HFF-Myc (cell line): ENCODE measurements around the gene ITIH2.

Experiments used
- DNase-seq: peaks from one replicate; pipeline ENCODE4 v3.0.0-alpha.2; 2011; ENCODE audit warnings: low read depth; ENCODE audit errors: extremely low read depth
- H3K4me3 ChIP-seq: replicated peaks from 2 replicates; pipeline ENCODE4 v1.5.1; 2011; ENCODE audit warnings: low read depth, mild to moderate bottlenecking, control low read depth, low read length
- CTCF ChIP-seq: IDR thresholded peaks from 2 replicates; pipeline ENCODE4 v1.5.1; 2012; ENCODE audit warnings: mild to moderate bottlenecking, low read depth, low read length, control low read depth; ENCODE audit errors: missing control alignments

Gene ITIH2

GRCh38 chr10:7750222-7750621 lies 47.1 kb downstream of the ITIH2 start:
- no peak overlapping the region for H3K4me3 ChIP-seq
- no peak for TF ChIP-seq CTCF
- no peak for DNase-seq

DNA sequence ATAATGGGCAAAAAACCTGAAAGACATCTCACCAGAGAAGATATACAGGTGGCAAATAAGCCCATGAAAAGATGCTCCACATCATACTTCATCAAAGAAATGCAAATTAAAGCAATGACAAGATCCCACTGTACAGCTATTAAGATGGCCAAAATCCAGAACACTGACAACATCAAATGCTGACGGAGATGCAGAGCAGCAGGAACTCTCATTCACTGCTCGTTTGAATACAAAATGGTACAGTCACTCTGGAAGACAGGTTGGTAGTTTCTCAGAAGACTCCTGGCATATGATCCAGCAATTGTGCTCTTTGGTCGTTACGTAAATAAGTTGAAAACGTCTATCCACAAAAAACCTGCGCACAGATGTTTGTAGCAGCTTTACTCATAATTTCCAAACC lies 49.1 kb downstream of the ITIH2 start:
- H3K4me3 ChIP-seq = no peak overlapping the region
- no peak for DNase-seq
- TF ChIP-seq CTCF = no peak

- DNase-seq = no peak
- TF ChIP-seq CTCF = no peak
- H3K4me3 ChIP-seq = no peak overlapping the region
These were observed 52.0 kb downstream of the ITIH2 start for GRCh38 chr10:7755103-7755502.

GRCh38 chr10:7756360-7756992 lies 53.4 kb downstream of the ITIH2 start:
- TF ChIP-seq CTCF = peak; percentile 62
- no peak overlapping the region for H3K4me3 ChIP-seq
- no peak for DNase-seq

DNA sequence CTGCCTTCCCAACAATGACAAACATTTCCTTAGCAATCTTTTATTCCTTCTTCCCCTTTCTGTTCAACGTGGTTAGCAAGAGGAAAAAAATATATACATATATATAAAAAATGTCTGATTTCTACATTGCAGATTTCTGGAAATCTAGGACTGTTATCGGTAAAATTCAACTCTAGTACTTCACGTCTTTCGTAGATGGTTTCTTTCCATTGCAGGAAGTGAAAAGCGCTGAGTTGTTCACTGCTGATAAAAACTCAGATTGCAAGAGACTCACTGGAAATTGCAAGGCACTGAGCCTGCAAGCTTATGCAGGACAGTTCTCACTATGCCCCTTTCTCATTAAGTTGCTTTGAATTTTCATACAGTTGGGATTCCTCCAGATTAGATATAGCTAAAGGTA lies 60.8 kb downstream of the ITIH2 start:
- no peak for DNase-seq
- TF ChIP-seq CTCF = no peak
- H3K4me3 ChIP-seq = no peak overlapping the region

GRCh38 chr10:7766241-7766640 lies 63.1 kb downstream of the ITIH2 start:
- H3K4me3 ChIP-seq = no peak overlapping the region
- TF ChIP-seq CTCF = no peak
- no peak for DNase-seq

DNA sequence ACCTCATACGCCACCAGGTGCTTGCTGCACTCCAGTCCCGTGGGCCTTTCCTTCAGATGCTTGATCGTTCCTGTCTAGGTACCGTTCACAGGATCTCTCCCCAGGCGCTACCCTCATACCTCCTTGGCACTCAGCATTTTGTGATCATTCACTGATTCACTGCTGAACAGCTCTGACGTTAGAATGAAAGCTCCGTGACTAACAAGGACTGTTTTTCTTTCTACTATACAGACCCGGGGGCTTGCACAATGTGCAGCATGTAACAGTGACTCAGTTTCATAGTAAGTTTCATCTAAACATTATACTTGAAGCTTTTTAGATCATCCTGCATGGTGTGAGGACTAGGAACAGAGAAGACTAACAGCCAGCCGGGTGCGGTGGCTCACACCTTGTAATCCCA lies 64.1 kb downstream of the ITIH2 start:
- no peak for DNase-seq
- TF ChIP-seq CTCF = no peak

More for the DNA sequence above, 64.1 kb downstream of the ITIH2 start:
- no peak overlapping the region for H3K4me3 ChIP-seq
